Pancreas (tissue), 10 donors: ENCODE data around the gene TRRAP. TPM values are rescaled to one million over a fixed set of nuclear protein-coding genes. Genes with fewer than 3 reads are reported as not detected.
A peak's percentile ranks its signal among the peaks of the same experiment; 100 is the strongest.

Source experiments
- ATAC-seq, 4 donors: fragments of 200-7000 bp; cut with Tn5 transposase; one replicate each; pipeline versions ENCODE4 v1.8.0 to v1.9.1; 2020; ENCODE audit warnings: mild to moderate bottlenecking in 4 of 4, moderate library complexity in 4 of 4
- DNase-seq, 6 donors: peaks; one replicate each; pipeline ENCODE4 v3.0.0-alpha.2; 2020
- FAIRE-seq: peaks from 2 replicates; lab custom pipeline; 2012; peaks lifted over from hg19 to GRCh38; lab: Jason Lieb, UNC
- H3K27ac ChIP-seq, 4 donors: fragments of 200-600 bp; sonication (generic); 1 replicate in 3 of 4; 2 replicates in 1 of 4; pipeline versions ENCODE4 v1.5.0 to v1.8.0; 2020
- H3K27me3 ChIP-seq, 4 donors: fragments of 200-600 bp; one replicate each; pipeline ENCODE4 v1.8.0; 2021
- H3K36me3 ChIP-seq, 3 donors: fragments of 200-600 bp; sonication (generic) in 1 of 3; one replicate each; pipeline versions ENCODE4 v1.5.0 to v1.8.0; 2020 to 2021
- H3K4me1 ChIP-seq, 3 donors: fragments of 200-600 bp; one replicate each; pipeline ENCODE4 v1.8.0; 2021
- H3K4me3 ChIP-seq, 4 donors: fragments of 200-600 bp; sonication (generic) in 2 of 4; one replicate each; pipeline versions ENCODE4 v1.5.0 to v1.8.0; 2020 to 2021
- H3K9me3 ChIP-seq, 4 donors: fragments of 200-600 bp; one replicate each; pipeline ENCODE4 v1.8.0; 2021
- WGBS, 2 donors: extraction: QIAGEN DNeasy Blood & Tissue Kit; methylation state at CpG; one replicate each; pipeline ENCODE4 v1.1.7; 2013; 5-methylcytosine and 5-hydroxymethylcytosine counted together
- intact Hi-C, 3 donors: fragments of 100-400 bp; cut with DNase I; formaldehyde crosslinking; loops; one replicate each; pipeline versions ENCODE4 v1.11.1 to v1.14.2; 2022
- polyA plus RNA-seq, 2 donors: library from polyadenylated mRNA; stranded (reverse); fragments of 200-250 nt; gene quantifications; one replicate each; pipeline ENCODE4 v1.2.3, GENCODE V29; 2013
- total RNA-seq, 6 donors: library from RNA; stranded (reverse); fragmentation: NEBNext Ultra II Directional in 4 of 6; extraction: Animal tissue kit (Norgen Biotek cat#: 25700) in 4 of 6; gene quantifications; one replicate each; pipeline versions ENCODE4 v1.2.1 to v1.2.4, GENCODE V29; 2021 to 2023
- TF ChIP-seq, protein P1 (sequence below), 4 donors: fragments of 200-600 bp; sonication (generic) in 3 of 4; IDR thresholded peaks; one replicate each; pipeline versions ENCODE4 v1.5.0 to v1.8.0; 2021; ENCODE audit warnings: antibody characterized with exemption in 4 of 4
- donor health status: healthy with polysubstance abuse.
- donor health status: DM: no; HTN: no; CAD: no; lungs with moderate emphysema.
- donor health status: DM: no; HTN: no; CAD: no.
- donor health status: control.
- donor health status: control.
- donor health status: Bipolar disorder and iron deficiency.
- donor health status: DM: yes; HTN: yes; CAD: no.
- donor health status: DM: no; HTN: no; CAD: no.
- donor health status: DM: no; HTN: no; CAD: no.
- donor health status: DM: yes; HTN: yes; CAD: no.

TRRAP gene
- total and polyA plus RNA-seq, 8 donors: 10.2 to 25.1 (median 15.6) TPM

DNA sequence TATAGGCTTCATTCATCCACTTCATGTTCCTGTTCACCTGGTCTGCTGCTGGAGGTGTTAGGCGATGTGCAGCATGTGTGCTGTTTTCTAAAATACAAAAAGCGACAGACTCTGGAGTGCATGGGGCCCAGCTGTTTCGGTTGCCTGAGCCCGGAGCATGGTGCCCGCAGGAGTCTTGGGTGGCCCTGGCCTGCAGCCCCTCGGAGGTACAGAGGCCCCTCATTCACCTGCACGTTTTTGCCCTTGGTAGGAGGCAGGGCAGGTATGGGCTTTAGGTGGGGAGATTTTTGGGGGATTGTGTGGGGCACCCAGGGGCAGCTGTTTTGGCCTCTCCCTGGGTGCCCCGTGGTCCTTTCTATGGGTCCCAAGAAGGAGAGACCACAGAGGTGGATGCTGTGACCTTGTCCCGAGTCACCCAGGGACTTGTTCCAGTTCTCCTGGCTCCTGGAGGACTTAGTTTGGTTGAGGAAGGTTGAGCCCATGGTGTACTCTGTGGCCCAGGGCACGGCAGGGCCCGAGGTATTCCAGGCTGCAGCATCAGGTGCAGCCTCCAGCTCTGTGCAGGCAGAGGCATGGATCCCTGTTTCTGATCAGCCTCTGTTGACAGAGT lies 130.7 kb downstream of the TRRAP start:
- Histone ChIP-seq H3K9me3 (no peaks in the 10 kb centered on the region), H3K36me3 (peaks cover 5 to 92% (median 29%) of the 10 kb centered on the region in 3 donors), H3K4me3 (no peak overlapping the region), H3K27ac (no peak overlapping the region), H3K4me1 (no peaks in the 10 kb centered on the region), H3K27me3 (no peaks in the 10 kb centered on the region)
- WGBS, 2 donors: 84 to 90% methylated on average over 11 of the region's 11 CpGs
- no peak for FAIRE-seq
- ATAC-seq: no peak
- DNase-seq: peak in 1 of 6 donors; percentile 34
- TF ChIP-seq, protein P1, sequence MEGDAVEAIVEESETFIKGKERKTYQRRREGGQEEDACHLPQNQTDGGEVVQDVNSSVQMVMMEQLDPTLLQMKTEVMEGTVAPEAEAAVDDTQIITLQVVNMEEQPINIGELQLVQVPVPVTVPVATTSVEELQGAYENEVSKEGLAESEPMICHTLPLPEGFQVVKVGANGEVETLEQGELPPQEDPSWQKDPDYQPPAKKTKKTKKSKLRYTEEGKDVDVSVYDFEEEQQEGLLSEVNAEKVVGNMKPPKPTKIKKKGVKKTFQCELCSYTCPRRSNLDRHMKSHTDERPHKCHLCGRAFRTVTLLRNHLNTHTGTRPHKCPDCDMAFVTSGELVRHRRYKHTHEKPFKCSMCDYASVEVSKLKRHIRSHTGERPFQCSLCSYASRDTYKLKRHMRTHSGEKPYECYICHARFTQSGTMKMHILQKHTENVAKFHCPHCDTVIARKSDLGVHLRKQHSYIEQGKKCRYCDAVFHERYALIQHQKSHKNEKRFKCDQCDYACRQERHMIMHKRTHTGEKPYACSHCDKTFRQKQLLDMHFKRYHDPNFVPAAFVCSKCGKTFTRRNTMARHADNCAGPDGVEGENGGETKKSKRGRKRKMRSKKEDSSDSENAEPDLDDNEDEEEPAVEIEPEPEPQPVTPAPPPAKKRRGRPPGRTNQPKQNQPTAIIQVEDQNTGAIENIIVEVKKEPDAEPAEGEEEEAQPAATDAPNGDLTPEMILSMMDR (IDR thresholded peaks at IDR 0.05): no peak
- intact Hi-C loops: no loop called here

DNA sequence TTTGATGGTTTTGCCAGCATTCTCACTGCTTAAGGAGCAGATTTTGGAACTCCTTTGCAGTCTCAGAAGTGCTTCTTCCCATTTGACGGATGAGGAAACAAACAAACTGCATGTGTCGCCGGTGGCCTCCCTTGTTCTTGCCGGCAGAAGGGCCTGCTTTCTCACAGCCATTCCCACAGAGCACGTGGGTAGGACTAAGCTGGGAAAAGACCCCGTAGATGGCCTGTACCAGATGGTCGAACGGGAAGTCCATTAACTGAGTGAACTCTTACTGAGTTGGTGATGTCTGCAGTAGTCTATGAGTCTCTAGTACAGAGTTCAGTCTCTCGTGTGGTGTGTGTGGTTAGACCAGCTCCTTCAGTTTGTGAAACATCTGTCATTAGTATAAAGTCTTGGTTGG lies 131.9 kb downstream of the TRRAP start:
- WGBS, 2 donors: 89 to 92% methylated on average over 9 of the region's 9 CpGs
- Histone ChIP-seq H3K9me3 (no peaks in the 10 kb centered on the region), H3K4me1 (no peaks in the 10 kb centered on the region), H3K27ac (no peak overlapping the region), H3K27me3 (no peaks in the 10 kb centered on the region), H3K36me3 (peaks cover 5 to 85% (median 29%) of the 10 kb centered on the region in 3 donors), H3K4me3 (no peak overlapping the region)
- intact Hi-C loops: no loop called here
- FAIRE-seq (no peak), DNase-seq (peak in 1 of 6 donors; percentile 19), ATAC-seq (peak in 1 of 4 donors; percentile 33)
- TF ChIP-seq, protein P1 (IDR thresholded peaks at IDR 0.05): no peak

DNA sequence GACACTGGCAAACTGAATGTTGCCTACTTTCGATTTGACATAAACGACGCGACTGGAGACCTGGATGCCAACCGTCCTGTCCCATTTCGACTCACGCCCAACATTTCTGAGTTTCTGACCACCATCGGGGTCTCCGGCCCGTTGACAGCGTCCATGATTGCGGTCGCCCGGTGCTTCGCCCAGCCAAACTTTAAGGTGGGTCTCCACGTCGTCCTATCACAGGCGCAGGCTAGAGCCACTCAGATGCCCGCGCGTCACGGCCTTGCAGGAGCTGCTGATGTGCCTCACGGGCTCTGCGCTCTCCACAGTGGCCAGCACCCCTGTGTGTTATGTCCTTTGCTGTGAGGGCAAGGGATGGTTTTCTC lies 133.0 kb downstream of the TRRAP start:
- peaks cover 5 to 77% (median 29%) of the 10 kb centered on the region in 3 donors for H3K36me3 ChIP-seq
- FAIRE-seq: no peak
- no peak for ATAC-seq
- no peaks in the 10 kb centered on the region for H3K27me3 ChIP-seq
- TF ChIP-seq, protein P1 (IDR thresholded peaks at IDR 0.05): no peak
- intact Hi-C loops: no loop called here
- peak in 1 of 6 donors; percentile 36 for DNase-seq
- H3K4me3 ChIP-seq: no peak overlapping the region
- 97 to 99% methylated on average over 24 of the region's 24 CpGs for WGBS, 2 donors
- H3K9me3 ChIP-seq: no peaks in the 10 kb centered on the region
- H3K4me1 ChIP-seq: no peaks in the 10 kb centered on the region
- no peak overlapping the region for H3K27ac ChIP-seq

DNA sequence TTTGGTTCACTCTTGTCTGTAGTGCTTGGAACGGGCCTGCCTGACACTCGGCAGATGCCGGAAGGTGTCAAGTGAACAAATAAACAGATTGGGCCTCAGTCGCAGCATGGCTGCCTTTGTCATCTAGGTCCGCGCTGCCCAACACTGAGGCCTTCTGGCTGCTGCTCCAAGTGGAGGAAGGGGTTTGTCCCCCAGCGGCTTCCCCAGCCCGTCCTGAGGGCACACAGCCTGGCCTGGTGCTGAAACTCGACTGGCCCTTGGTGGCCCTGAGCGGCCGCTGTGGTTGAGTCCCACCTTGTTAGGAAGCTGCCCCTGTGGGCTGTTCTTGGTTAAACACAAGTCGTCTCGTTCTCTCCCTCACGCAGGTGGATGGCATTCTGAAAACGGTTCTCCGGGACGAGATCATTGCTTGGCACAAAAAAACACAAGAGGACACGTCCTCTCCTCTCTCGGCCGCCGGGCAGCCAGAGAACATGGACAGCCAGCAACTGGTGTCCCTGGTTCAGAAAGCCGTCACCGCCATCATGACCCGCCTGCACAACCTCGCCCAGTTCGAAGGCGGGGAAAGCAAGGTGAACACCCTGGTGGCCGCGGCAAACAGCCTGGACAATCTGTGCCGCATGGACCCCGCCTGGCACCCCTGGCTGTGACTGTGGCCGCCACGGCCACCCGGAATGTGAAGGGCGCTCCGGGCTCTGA lies 133.5 kb downstream of the TRRAP start:
- no peaks in the 10 kb centered on the region for H3K27me3 ChIP-seq
- WGBS, 2 donors: 94 to 95% methylated on average over 35 to 36 of the region's 36 CpGs
- ATAC-seq (no peak), DNase-seq (peak in 1 of 6 donors; percentile 50), FAIRE-seq (no peak)
- no peaks in the 10 kb centered on the region for H3K4me1 ChIP-seq
- TF ChIP-seq, protein P1 (IDR thresholded peaks at IDR 0.05): no peak
- H3K4me3 ChIP-seq: no peak overlapping the region
- intact Hi-C loops: no loop called here
- no peak overlapping the region for H3K27ac ChIP-seq
- no peaks in the 10 kb centered on the region for H3K9me3 ChIP-seq
- H3K36me3 ChIP-seq: peaks cover 5 to 72% (median 29%) of the 10 kb centered on the region in 3 donors

DNA sequence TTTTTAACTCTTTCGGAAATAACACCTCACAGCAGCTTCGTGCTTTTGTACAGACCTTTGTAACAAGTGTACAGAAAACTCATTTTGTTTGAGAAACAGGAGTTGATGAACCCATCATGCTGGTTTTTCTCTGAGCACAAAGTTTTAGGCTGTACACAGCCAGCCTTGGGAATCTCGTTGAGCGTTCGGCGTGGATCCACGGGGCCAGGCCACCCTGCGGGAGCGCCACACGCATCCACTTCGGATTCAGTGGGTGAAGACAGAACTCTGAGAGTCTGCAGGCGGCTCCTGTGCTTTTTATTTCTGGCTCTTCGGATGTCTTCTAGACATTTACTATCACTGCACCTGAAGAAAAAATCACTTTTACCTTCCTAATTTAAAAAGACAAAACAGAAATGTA lies 134.4 kb downstream of the TRRAP start:
- 96 to 97% methylated on average over 13 of the region's 13 CpGs for WGBS, 2 donors
- peak in 1 of 6 donors; percentile 26 for DNase-seq
- no peak for ATAC-seq
- intact Hi-C loops: no loop called here
- no peak overlapping the region for H3K4me3 ChIP-seq
- peaks cover 5 to 65% (median 29%) of the 10 kb centered on the region in 3 donors for H3K36me3 ChIP-seq
- H3K27me3 ChIP-seq: no peaks in the 10 kb centered on the region
- TF ChIP-seq, protein P1 (IDR thresholded peaks at IDR 0.05): no peak
- FAIRE-seq: no peak
- H3K9me3 ChIP-seq: no peaks in the 10 kb centered on the region
- no peaks in the 10 kb centered on the region for H3K4me1 ChIP-seq
- H3K27ac ChIP-seq: no peak overlapping the region
